SHP77 treated with DMSO at 0.1 percent for 48 hours (cell line): ENCODE data around the gene CBLN3.

Experiments used
- DNase-seq: peaks from one replicate; lab custom pipeline; 2025; lab: John Stamatoyannopoulos, UW

CBLN3 gene

DNA sequence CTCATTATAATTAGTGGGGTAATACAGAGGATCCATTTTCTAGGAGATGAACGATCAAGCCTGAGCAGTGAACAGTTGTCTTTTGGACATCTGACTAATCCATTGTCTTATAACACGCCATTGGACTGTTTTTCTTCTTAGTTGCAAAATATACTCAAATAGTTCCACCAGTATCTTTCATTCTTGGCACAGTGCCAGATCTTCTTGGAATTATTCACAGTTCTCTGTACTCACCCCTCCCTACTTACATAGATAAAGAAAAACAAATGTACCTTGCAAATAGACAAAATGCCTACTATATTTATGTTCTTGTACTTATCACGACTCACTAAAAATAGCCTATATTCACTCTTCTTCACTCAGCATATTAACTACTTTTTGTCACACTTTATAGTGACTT is 3.8 kb downstream of the CBLN3 start:
- no peak for DNase-seq

DNA sequence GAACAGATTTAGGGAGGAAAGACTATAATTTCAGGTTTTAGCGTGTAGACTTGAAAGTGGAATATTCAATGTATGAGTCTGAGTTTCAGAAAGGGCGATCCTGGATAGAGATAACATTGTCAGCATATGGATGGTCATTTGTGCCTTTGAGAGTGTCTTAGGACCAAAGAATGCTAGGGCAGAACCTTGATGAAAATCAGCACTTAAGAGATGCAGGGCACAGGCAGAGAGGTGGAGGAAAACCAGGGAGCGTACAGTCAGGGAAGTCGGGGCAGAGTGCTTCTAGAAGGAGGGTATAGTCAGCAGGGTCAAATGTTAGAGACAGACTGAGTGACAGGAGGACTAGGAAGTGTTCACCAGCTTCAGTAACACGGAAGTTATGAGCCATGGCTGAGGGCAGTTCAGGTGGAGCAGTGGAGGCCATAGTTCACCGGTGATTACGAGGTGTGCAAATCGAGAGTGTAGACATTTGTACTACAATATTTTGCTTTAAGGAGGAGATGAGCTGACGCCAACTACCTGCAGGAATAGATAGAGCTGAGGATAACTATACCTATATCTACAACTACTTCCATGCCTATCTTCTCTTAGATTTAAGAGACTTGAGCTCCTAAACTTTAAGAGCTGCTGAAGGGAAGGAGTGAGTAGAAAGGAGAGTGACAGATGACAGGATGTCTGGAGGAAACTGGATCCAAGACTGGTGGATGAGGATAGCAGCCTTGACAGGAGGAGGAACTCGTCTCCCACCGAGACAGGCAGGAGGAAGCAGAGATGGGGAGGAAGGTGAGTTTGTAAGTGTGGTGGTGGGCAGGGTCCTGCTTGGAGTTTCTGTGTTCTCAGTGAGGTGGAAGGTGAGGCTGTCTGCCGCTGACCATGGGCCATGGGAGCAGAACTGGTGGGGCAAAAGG is 6.5 kb downstream of the CBLN3 start:
- DNase-seq: no peak

DNA sequence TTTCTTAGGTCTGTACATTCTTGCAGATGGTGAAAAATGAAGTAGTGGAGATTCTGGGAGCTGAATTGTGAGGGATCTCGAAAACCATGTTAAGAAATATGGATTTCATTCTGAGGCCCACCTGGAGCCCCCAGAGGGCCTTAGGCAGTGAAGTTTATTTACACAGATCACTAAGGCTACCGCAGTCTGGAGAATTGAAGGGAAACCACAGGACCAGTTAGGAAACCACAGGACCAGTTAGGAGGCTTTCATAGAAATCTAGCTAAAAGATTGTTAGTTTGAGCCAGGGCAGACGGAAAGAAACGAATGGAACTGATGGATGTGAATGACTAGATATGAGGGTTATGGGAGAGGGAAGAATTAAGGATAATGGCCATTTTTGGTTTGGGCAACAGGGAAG is 7.2 kb downstream of the CBLN3 start:
- no peak for DNase-seq

DNA sequence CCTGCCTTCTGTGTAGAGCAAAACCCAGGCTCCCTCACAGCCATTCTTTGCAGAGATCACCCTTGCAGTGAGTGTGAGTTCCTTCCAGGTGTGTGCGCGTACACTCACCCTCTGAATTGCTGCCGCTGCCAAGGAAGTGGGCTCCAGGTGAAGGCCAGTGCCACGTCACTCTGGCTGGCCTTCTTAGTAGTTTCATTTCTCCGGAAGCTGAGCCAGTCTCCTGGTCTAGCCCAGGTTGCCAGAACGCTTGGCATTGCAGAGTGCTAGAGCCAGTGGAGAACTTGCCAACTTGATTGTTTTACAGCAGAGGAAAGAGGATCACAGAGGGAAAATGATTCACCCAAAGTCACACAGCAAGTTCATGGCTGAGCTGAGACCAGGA is 11.0 kb downstream of the CBLN3 start:
- no peak for DNase-seq

DNA sequence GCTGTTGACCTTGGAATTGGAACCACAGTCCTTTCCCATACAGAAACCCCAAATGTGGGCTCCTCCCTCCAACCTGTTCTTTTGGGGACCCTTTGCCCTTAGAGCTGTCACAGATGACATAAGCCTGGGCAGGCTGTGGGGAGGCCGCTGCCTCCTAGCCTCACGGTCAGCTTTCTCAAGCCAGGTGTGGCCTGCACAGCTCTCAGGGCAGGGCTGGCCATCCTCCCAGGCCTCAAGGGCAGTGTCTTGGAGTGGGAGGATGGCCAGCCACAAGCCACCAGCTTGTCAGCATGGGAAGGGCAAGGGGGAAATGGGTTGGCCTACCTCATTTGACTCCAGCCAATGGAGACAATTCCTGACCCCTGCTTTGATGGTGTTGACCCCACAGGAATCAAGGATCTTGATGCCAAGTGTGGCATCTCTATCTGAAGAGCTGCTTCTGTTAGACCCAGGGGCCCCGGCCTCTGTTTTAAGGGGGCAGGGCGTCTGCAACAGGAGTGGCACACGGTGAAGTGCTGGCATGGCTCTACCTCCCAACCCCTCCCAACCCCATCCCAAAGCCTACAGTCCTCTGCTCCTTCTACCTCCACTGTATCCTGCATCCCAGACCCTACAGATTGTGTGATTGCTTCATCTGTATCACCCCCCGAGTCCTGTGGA is 11.5 kb downstream of the CBLN3 start:
- no peak for DNase-seq

DNA sequence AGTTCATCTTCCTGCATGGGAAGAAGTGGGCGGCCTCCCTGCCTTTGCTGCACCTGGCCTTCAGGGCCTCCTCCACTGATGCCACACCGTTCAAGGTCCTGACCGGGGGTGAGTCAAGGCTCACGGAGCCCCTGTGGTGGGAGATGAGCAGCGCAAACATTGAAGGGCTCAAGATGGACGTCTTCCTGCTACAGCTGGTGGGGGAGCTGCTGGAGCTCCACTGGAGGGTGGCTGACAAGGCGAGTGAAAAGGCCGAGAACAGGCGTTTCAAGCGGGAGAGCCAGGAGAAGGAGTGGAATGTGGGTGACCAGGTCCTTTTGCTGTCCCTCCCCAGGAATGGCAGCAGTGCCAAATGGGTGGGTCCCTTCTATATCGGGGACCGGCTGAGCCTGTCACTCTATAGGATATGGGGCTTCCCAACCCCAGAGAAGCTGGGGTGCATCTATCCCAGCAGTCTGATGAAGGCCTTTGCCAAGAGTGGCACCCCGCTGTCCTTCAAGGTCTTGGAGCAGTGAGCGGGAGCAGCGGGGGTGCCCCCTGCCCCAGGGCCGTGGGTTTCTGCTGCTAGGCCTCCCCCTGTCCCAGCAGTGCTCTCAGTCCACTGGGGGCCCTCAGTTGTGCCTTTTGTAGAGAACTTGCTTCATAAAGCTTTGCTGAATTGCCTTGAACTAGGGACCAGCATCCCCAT is 12.4 kb downstream of the CBLN3 start:
- DNase-seq: no peak

DNA sequence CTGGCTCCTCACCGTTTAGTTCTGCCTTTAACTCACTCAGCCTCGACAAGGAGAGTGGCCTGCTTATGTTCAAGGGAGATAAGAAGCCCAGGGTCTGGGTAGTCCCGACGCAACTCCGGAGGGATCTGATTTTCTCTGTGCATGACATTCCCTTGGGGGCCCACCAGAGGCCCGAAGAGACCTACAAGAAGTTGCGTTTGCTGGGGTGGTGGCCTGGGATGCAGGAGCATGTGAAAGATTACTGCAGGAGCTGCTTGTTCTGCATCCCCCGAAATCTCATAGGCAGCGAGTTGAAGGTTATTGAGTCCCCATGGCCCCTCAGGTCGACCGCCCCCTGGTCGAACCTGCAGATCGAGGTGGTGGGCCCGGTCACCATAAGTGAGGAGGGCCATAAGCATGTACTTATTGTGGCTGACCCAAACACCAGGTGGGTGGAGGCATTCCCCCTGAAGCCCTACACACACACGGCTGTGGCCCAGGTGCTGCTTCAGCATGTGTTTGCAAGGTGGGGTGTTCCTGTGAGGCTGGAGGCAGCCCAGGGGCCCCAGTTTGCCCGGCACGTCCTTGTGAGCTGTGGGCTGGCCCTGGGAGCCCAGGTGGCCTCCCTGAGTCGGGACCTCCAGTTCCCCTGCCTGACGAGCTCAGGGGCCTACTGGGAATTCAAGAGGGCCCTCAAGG is 13.1 kb downstream of the CBLN3 start:
- no peak for DNase-seq

DNA sequence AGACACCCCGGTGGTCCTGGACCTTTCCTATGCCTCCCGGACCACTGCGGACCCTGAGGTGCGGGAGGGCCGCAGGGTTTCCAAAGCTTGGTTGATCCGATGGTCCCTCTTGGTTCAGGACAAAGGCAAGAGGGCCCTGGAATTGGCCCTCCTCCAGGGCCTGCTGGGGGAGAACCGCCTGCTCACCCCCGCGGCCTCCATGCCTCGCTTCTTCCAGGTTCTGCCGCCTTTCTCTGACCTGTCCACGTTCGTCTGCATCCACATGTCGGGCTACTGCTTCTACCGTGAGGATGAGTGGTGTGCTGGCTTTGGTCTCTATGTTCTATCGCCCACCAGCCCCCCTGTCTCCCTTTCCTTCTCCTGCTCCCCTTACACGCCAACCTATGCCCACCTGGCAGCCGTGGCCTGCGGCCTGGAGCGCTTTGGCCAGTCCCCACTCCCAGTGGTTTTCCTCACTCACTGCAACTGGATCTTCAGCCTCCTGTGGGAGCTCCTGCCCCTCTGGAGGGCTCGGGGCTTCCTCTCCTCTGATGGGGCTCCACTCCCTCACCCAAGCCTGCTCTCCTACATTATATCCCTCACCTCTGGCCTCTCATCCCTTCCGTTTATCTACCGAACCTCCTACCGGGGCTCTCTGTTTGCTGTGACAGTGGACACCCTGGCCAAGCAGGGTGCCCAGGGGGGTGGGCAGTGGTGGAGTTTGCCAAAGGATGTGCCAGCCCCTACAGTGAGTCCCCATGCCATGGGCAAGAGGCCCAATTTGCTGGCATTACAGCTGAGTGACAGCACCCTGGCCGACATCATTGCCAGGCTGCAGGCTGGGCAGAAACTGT is 13.8 kb downstream of the CBLN3 start:
- DNase-seq: no peak

DNA sequence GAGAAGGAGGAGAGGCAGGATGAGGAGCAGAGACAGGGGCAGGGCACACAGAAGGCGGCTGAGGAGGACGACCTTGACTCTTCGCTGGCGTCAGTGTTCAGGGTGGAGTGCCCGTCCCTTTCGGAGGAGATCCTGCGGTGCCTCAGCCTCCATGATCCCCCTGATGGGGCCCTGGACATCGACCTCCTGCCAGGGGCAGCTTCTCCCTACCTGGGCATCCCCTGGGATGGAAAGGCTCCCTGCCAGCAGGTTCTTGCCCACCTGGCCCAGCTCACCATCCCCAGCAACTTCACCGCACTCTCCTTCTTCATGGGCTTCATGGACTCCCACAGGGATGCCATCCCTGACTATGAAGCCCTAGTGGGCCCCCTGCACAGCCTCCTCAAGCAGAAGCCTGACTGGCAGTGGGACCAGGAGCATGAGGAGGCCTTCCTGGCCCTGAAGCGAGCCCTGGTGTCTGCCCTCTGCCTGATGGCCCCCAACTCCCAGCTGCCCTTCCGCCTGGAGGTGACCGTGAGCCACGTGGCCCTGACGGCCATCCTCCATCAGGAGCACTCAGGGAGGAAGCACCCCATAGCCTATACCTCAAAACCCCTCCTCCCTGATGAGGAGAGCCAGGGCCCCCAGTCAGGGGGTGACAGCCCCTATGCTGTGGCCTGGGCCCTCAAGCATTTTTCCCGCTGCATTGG is 14.6 kb downstream of the CBLN3 start:
- DNase-seq: no peak

DNA sequence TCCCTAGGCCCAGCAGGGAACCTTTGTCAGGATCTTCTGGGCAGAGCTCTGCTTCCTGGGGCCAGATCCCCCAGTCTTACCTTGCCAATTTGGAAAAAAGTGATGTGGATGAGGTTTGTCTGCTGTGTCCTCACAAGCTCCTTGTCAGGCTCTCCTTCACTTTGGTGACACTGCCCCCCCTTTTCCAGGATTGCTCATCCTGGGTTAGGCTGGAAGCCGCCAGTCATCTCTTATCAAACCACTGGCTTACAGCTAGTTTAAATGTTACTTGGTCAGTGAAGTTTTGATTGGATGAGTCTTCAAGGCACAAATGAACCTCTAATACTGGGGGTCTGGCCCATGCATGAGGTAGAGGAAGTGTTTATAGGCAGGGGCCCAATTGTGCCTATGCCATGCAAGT is 15.4 kb downstream of the CBLN3 start:
- no peak for DNase-seq

DNA sequence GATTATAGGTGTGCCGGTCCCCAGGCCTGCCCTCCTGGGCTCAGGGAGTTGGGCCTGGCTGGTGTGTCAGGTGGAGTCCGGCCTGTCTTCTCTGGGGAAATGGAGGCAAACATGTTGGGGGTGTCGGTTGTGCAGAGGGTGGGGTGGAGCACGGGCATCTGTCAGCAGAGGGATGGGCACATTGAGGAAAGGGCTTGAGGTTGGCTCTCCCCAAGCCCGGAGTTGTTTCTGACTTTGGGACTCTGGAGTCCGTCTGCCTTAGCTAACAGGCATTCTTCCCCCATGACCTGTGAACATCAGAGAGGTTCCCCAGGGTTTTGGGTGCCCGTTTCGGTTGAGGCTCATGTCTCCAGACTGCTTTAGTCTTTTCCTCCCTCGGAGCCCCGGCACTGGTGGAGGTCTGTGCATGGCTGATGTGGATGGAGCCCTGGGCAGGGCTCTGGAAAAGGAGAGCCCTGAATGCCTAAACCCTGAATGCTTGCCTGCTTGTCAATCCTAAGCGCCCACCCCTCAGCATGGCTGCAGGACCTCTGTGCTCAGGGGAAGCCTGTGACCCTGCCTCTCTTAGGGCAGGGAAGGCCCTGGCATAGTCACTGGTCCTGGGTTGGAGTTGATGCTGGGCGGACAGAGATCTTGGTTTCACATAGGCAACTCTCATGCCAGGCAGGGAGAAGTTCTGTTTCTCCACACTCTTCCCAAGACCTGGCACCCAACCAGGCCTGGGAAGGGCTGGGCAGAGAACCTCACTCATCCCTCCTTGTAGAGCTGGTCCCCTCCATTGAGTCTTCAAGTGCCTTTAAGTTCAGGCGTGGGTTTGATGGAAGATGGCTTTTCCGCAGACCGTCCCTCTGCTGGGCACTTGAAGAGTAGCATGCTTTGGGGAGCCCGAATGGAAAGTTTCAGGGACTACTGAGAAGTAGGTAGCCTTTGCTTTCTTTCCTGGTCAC is 17.8 kb downstream of the CBLN3 start:
- DNase-seq: peak; percentile 25

DNA sequence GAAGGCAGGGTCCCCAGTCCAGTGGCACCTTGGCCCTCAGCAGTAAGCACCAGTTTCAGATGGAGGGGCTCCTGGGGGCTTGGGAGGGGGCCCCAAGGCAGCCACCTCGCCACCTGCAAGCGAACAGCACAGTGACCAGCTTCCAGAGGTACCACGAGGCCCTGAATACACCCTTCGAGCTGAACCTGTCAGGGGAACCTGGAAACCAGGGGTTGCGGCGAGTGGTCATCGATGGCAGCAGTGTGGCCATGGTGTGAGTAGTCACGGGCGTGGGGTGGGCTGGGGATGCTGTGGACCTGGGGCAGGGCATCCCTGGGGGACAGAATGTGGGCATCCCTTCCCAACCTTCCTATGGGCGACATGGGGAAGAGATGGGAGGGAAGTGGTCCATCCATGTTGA is 19.5 kb downstream of the CBLN3 start:
- no peak for DNase-seq

DNA sequence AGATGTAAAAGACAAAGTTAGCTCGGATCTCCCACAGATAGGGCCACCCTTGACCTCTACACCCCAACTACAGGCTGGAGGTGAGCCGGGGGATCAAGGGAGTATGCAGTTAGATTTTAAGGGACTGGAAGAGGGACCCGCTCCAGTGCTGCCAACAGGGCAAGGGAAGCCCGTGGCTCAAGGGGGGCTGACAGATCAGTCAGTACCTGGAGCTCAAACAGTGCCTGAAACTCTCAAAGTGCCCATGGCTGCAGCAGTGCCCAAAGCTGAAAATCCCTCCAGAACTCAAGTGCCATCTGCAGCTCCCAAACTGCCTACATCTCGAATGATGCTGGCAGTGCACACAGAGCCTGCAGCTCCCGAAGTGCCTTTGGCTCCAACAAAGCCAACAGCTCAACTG is 20.3 kb downstream of the CBLN3 start:
- DNase-seq: no peak

DNA sequence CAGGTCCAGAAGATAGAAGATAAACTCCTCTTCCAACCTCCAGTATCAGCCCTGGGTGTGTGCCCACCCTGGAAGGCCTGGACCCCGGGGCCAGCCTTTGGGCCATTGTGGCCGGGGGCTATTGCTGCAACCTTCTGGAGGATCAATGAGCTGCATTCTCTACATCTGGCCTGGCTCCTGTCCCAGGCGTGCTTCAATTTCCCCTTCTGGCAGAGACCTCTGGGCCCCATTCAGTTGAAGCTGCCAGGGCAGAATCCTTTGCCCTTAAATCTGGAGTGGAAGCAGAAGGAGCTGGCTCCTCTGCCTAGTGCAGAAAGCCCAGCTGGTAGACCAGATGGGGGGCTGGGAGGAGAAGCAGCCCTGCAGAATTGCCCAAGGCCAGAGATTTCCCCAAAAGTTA is 20.7 kb downstream of the CBLN3 start:
- no peak for DNase-seq

DNA sequence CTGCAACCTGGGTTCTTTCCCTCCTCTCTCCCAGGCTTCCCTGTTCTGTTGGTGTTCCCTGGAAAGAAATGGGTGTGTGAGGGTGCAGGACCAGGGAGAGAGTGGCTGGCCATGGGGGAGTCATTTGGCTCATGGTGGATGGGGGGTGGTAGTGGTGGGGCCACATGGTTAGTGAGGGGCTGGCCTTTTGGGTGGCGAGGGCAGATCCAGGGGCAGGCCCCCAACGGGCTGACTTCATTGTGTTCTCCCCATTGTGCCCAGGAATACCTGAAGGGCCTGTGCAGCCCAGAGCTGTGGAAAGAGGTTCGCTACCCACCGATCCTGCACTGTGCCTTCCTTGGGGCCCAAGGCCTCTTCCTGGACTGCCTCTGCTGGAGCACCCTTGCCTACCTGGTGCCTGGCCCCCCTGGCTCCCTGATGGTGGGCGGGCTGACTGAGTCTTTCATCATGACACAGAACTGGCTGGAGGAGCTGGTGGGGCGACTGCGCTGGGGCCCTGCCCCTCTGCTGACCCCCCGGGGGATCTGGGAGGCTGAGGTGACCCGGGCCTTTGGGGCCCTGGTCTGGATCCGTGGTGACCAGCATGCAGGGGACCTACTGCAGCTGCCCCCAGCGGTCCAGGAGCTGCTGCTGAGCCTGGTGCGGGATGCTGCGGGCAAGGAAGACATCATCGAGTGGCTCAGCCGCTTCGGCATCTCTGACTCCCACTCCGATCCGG is 21.7 kb downstream of the CBLN3 start:
- DNase-seq: no peak

DNA sequence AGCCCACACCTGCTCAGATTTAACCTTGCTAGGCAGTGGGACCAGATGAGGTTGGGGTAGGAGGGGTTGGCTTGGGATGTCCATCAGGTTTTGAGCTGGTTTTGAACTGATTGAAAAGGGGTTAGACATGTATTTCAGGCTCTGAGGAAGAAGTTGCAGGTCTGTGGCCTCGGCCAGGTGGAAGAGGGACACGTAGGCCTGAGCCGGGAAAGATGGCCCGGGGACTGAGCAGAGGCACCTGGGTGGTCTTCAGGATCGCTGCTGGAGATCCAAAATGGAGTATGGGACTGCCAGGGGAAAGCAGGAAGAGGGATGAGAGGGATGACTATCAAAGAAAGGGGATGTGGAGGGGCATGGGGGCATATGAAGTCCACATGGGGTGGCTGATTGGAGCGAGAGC is 23.1 kb downstream of the CBLN3 start:
- no peak for DNase-seq

DNA sequence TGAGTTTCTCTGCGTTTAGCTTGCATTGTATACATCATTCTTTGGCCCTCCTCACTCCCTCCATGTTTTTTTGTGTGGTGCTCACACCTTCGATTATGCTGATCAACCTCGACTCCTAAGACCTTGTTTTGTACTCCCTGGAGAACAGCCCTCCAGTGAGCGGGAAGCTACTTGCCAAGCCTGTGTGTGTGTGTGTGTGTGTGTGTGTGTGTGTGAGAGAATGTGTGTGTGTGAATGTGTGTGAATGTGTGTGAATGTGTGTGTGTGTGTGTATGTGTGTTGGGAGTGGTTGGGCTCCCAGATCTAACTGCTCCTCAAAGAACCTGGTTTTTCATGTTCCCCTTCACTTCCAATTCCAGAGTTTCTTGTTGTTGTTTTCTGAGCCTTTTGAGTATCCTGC is 24.7 kb downstream of the CBLN3 start:
- no peak for DNase-seq

DNA sequence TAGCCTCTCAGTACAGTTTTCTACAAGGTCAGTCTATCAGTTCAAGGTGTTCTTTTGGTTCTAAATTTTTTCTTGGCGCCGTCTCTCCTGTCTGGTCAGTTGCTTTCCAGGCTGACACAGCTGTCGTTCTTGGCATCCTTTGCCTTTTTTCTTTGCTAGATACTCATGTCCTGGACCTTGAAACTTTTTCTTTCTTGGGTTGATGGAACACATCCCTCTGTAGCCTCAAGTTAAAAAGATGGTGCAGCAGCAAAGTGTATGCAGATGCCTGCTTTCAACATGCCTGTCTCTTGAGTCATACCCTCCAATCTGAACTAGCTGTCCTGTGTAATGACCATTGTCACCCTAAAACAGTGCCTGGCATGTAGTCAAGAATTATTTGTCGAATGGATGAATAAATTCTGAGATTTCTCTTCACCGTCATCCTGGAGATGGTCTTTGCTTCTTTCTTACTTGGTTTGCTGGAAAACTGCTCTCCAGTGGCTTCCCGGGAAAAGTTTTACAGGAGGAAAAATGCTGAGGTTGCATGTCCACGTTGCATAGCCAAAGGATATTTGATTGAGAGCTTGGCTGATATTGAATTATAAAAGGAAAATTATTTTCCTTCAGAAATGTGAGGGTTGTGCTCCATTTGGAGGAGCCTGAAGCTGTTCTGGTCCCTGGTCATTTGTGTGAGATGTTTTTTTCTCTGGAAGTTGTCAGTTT is 26.0 kb downstream of the CBLN3 start:
- DNase-seq: no peak
